ENCODE measurements around the gene DNAH1.
A peak's percentile ranks its signal among the peaks of the same experiment; 100 is the strongest.

DNAH1 gene

DNA sequence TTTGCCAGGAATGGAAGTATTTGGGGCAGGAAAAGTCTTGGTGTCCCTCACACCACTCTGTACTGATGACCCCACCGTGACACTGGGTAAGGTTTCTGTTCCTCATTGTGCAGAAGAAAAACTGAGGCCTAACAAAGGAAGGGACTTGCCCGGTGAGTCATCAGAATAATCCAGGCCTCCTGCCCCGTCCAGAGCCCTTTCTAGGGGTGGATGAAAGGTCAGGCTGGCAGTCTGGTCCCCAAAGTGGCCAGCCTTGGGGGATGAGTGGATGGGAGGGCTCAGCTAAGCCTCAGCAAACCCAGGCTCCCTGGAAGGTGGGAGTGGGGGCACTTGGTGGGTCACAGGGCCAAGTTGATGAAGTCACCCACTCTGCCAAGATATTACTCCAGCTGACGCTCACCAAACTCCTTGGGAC, 2.3 kb upstream of the DNAH1 start:
- Mint-ChIP-seq H3K36me3 (ENCODE audit: low read depth) (peaks cover 3% of the 10 kb centered on the region), H3K27me3 (no peaks in the 10 kb centered on the region), H3K4me3 (no peak overlapping the region), H3K4me1 (peaks cover 60% of the 10 kb centered on the region), H3K27ac (peak overlapping the region; percentile 46), H3K9me3 (no peaks in the 10 kb centered on the region)
- DNase-seq (peak; percentile 22), ATAC-seq (no peak)

DNA sequence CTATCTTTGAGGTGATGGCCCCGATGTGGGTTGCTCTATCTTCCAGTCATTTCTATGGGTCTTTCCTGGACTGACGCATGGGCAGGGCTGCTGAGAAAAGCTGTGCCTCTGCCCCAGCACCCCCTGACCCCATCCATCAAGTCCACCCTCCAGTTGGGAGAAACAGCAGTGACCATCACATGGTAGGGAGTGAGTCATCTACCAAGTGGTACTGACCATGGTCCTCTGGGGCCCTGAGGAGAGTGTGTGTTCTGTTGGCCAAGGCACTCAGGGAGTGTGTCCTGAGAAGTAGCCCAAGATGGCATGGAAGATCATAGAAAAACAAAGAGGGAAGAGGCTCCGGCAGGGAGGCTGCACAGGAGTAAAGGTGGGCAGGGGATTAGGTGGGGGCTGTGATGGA, 1.6 kb upstream of the DNAH1 start:
- H3K27ac Mint-ChIP-seq: peak overlapping the region; percentile 38

GRCh38 chr3:52315006-52315405, 1.1 kb upstream of the DNAH1 start:
- Mint-ChIP-seq H3K4me3 (no peak overlapping the region), H3K27ac (no peak overlapping the region), H3K4me1 (peaks cover 57% of the 10 kb centered on the region), H3K27me3 (no peaks in the 10 kb centered on the region), H3K36me3 (ENCODE audit: low read depth) (no peaks in the 10 kb centered on the region), H3K9me3 (no peaks in the 10 kb centered on the region)
- ATAC-seq (no peak), DNase-seq (no peak)

More for the DNA sequence above, 1.6 kb upstream of the DNAH1 start:
- ATAC-seq: no peak
- no peaks in the 10 kb centered on the region for H3K27me3 Mint-ChIP-seq
- H3K4me1 Mint-ChIP-seq: peaks cover 60% of the 10 kb centered on the region
- H3K36me3 Mint-ChIP-seq (ENCODE audit: low read depth): peaks cover 3% of the 10 kb centered on the region
- H3K4me3 Mint-ChIP-seq: no peak overlapping the region
- DNase-seq: no peak
- H3K9me3 Mint-ChIP-seq: no peaks in the 10 kb centered on the region

DNA sequence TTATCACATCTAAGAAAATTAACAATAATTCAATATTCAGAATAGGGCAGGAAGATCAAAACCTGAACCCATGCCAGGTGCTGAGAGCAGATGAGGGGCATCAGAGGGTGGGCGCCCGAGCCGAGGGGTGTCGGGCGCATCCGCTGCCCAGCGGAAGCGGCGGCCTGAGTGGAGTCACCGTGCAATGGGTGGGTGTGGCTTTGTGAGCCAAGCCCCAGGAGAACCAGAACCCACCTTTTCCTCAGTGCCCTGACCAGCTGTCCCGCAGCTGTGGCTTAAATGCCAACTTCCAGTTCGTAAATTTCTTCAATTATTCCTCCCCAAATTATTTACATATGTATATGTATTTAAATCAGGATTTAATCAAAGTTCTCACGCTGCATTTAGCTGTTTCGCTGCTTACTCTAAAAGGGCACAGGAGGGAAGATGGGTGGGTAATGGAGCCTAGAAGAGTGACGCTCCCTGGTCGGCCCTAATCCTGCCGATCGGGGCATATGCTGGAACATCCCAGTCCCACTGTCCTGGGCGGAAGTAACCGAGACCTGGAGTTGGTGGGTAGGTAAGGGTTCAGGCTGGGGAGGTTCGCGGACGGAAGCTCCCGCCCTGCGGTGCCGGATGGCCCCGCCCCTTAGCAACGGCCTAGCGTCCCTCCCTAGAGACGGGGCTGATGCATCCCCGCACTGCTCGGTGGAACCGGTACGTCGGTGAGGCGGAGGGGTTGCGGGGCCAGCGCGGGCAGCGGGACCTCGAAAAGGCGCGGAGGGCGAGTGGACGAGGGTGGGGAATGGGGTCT, 1.3 kb downstream of the DNAH1 start:
- Mint-ChIP-seq H3K36me3 (ENCODE audit: low read depth) (no peaks in the 10 kb centered on the region), H3K4me3 (no peak overlapping the region), H3K27ac (no peak overlapping the region), H3K27me3 (no peaks in the 10 kb centered on the region), H3K9me3 (no peaks in the 10 kb centered on the region), H3K4me1 (peaks cover 39% of the 10 kb centered on the region)
- ATAC-seq: peak; percentile 87
- peak; percentile 65 for DNase-seq

DNA sequence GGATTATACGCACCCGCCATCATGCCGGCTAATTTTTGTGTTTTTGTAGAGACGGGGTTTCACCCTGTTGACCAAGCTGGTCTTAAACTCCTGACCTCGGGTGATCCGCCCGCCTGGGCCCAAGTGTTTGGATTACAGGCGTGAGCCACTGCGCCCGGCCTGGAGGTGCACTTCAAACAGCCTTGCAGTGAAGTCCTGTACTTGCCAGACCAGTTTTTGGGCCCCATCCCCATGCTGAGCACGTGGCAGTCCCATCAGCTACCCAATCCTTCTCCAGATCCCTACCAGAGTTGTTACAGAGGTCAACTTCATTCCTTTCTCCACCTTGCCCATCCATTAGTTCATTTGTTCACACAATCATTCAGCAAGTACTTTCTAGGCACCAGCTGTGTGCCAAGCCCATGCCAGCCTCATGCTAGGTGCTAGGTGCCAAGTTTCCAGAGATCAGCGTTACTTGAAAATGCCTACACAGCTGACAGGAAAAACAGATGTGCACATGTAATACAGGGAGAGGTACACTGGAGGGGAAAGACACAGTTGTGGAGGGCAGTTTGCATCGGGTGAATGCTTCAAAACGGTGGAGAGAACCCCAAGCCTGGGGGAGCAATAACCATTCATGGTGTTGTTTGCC, 2.2 kb downstream of the DNAH1 start:
- peaks cover 32% of the 10 kb centered on the region for H3K4me1 Mint-ChIP-seq
- DNase-seq: no peak
- ATAC-seq: no peak
- no peaks in the 10 kb centered on the region for H3K27me3 Mint-ChIP-seq
- no peak overlapping the region for H3K4me3 Mint-ChIP-seq
- no peaks in the 10 kb centered on the region for H3K36me3 Mint-ChIP-seq (ENCODE audit: low read depth)
- no peaks in the 10 kb centered on the region for H3K9me3 Mint-ChIP-seq
- H3K27ac Mint-ChIP-seq: no peak overlapping the region

DNA sequence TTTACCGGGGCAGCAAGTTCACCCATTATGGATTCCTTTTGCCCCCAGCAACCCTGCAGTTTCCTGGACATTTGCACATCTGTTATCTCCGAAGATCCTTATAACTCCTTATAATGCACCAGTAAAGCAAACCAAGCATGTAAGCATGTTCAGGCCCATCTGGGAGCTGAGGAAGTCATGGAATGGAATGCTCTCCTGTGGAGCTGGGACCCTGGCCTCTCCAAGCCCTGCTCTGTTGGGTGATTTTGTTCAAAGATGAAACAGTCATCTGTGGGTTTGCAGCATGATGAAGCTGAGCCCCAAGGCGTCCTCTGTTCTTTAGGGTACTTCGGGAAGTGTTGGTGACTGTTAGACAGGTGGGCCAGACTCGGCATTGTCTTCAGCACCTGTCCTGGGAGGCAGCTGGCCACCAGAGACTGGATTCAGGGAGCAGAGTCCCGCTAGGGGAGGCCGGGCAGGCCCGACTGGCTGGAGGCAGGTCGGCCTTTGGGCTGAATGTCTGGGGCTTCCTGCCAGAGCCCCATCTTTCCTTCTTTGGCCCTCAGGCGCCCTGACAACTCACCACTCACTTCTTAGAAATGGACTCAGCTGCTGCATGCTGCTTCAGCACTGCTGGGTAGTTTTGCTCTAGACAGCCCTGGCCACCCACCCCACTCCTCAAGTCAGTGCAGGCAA, 3.9 kb downstream of the DNAH1 start:
- Mint-ChIP-seq H3K4me3 (no peak overlapping the region), H3K36me3 (ENCODE audit: low read depth) (no peaks in the 10 kb centered on the region), H3K4me1 (peaks cover 14% of the 10 kb centered on the region), H3K27me3 (no peaks in the 10 kb centered on the region), H3K27ac (no peak overlapping the region), H3K9me3 (no peaks in the 10 kb centered on the region)
- ATAC-seq: no peak
- no peak for DNase-seq

DNA sequence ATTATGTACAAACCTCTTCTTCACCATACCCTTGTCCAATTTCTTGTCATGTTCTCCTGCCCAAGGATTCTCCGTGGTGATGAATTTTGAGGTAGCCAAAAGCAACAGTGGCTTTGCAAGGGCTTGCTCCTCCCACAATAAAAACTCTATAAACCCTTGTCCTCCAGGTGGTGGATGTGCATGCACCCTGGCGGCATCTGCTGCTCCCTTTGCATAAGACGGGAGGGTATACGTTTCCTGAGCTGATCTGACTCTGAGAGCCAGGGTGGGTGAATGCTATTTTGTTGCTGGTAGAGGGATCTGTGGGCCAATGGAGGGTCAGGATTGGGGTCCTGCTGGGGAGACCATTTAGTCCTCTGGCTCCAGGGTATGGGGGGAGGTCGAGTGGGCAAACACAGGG, 5.4 kb downstream of the DNAH1 start:
- Mint-ChIP-seq H3K27me3 (no peaks in the 10 kb centered on the region), H3K27ac (no peak overlapping the region), H3K4me3 (no peak overlapping the region), H3K36me3 (ENCODE audit: low read depth) (no peaks in the 10 kb centered on the region), H3K4me1 (peaks cover 14% of the 10 kb centered on the region), H3K9me3 (no peaks in the 10 kb centered on the region)
- DNase-seq (no peak), ATAC-seq (no peak)

GRCh38 chr3:52322466-52322865, 6.3 kb downstream of the DNAH1 start:
- Mint-ChIP-seq H3K4me3 (no peak overlapping the region), H3K4me1 (peaks cover 6% of the 10 kb centered on the region), H3K9me3 (no peaks in the 10 kb centered on the region), H3K27ac (no peak overlapping the region), H3K36me3 (ENCODE audit: low read depth) (no peaks in the 10 kb centered on the region), H3K27me3 (no peaks in the 10 kb centered on the region)
- ATAC-seq (no peak), DNase-seq (no peak)

- ATAC-seq (no peak), DNase-seq (no peak)
- Mint-ChIP-seq H3K4me1 (no peaks in the 10 kb centered on the region), H3K4me3 (no peak overlapping the region), H3K27ac (no peak overlapping the region), H3K36me3 (ENCODE audit: low read depth) (no peaks in the 10 kb centered on the region), H3K9me3 (no peaks in the 10 kb centered on the region), H3K27me3 (no peaks in the 10 kb centered on the region)
These were observed 7.6 kb downstream of the DNAH1 start for GRCh38 chr3:52323526-52324295.

GRCh38 chr3:52324676-52325075, 8.6 kb downstream of the DNAH1 start:
- H3K27me3 Mint-ChIP-seq: no peaks in the 10 kb centered on the region
- no peak overlapping the region for H3K27ac Mint-ChIP-seq
- H3K4me3 Mint-ChIP-seq: no peak overlapping the region
- ATAC-seq (no peak), DNase-seq (no peak)
- no peaks in the 10 kb centered on the region for H3K36me3 Mint-ChIP-seq (ENCODE audit: low read depth)
- no peaks in the 10 kb centered on the region for H3K4me1 Mint-ChIP-seq
- no peaks in the 10 kb centered on the region for H3K9me3 Mint-ChIP-seq

DNA sequence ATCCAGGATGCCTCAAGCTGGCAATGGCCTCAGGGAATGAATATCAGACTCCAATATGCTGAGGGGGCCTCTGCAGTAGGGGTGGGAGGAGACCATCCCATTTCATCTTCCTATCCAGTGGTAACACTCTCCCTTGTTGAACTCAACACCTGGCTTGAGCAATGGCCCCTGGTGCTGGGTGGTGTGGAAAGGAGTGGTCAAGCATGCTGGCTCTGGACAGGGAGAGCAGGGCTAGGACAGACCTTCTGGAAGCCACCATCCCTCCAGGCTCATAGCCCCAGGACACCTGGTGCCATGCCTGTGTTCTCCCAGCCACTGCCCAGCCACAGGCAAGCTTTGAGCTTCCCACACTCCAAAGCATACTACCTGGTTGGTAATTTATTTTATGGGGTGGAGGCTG, 9.6 kb downstream of the DNAH1 start:
- no peaks in the 10 kb centered on the region for H3K36me3 Mint-ChIP-seq (ENCODE audit: low read depth)
- no peak for DNase-seq
- H3K4me1 Mint-ChIP-seq: no peaks in the 10 kb centered on the region
- H3K27ac Mint-ChIP-seq: no peak overlapping the region
- no peaks in the 10 kb centered on the region for H3K27me3 Mint-ChIP-seq
- no peak for ATAC-seq
- no peak overlapping the region for H3K4me3 Mint-ChIP-seq
- no peaks in the 10 kb centered on the region for H3K9me3 Mint-ChIP-seq

- H3K36me3 Mint-ChIP-seq (ENCODE audit: low read depth): no peaks in the 10 kb centered on the region
- ATAC-seq (no peak), DNase-seq (no peak)
- H3K4me1 Mint-ChIP-seq: no peaks in the 10 kb centered on the region
- no peaks in the 10 kb centered on the region for H3K27me3 Mint-ChIP-seq
- H3K9me3 Mint-ChIP-seq: no peaks in the 10 kb centered on the region
- no peak overlapping the region for H3K4me3 Mint-ChIP-seq
- H3K27ac Mint-ChIP-seq: no peak overlapping the region
These were observed 10.9 kb downstream of the DNAH1 start for GRCh38 chr3:52326976-52327375.

DNA sequence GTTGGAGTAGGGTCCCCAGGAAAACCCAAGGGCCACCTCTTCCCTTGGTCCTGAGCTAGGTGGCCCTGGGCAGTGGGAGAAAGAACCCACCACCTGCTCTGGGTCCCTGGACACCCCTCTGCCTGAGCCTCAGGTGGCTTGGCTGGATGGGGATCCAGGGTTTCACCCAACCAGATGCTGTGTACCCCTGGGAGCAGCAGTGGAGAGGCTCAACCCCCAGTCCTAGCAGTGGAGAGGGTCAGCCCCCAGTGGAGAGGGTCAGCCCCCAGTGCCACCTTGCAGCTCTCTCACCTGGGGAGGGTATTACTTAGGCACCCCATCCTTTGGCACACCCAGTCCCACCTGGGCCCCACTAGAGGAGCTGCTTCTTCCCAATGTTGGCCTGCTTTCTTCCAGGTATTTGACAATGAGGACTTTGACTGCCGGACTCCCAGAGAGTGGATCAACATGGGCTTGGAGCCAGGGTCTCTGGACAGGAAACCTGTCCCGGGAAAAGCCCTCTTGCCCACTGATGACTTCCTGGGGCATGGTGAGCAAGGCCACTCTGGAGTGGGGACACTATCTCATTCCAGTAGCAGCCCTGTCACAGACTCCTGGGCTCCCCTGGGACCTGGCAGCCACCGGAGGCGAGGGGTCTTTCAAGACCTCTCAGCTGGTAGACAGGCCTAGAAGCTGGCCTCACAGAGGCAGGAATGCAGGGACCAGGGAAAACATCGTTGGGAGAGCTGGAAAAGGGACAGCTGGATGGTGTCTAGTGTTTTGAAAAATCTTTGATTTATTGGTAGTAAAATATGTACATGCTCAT, 11.6 kb downstream of the DNAH1 start:
- H3K4me3 Mint-ChIP-seq: no peak overlapping the region
- no peaks in the 10 kb centered on the region for H3K9me3 Mint-ChIP-seq
- no peak for DNase-seq
- H3K36me3 Mint-ChIP-seq (ENCODE audit: low read depth): no peaks in the 10 kb centered on the region
- H3K4me1 Mint-ChIP-seq: no peaks in the 10 kb centered on the region
- no peaks in the 10 kb centered on the region for H3K27me3 Mint-ChIP-seq
- ATAC-seq: no peak
- H3K27ac Mint-ChIP-seq: no peak overlapping the region

DNA sequence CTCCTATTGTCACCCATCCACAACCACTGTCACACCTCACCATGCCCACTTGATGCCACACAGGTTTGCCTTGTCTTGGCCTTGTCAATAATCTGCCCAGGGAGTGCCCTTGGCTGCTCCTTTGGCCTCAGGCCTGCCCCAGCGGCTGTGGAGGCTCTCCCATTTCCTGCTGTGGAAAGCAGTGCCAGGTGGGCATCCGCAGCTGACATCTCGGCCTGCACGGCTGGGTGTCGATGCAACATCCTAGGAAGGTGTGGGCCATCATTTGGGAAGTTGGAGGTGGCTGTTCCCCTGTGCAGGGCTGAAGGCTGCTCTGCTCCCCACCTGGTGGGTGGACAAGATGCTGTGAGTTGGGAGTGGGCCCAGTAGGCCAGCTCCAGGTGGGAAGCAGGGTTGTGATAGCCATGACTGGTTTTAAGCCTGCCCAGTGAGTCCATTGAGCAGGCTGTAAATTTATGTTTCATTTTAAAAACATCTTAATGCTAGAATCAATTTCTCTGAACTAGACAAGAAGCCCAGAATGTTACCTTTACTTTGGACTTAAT, 12.5 kb downstream of the DNAH1 start:
- ATAC-seq (no peak), DNase-seq (no peak)
- Mint-ChIP-seq H3K36me3 (ENCODE audit: low read depth) (no peaks in the 10 kb centered on the region), H3K9me3 (no peaks in the 10 kb centered on the region), H3K4me3 (no peak overlapping the region), H3K27me3 (no peaks in the 10 kb centered on the region), H3K4me1 (no peaks in the 10 kb centered on the region), H3K27ac (no peak overlapping the region)
